H1 (cell line): ENCODE results near the gene SFTPB. TPM values are rescaled to one million over a fixed set of nuclear protein-coding genes. Genes with fewer than 3 reads are reported as not detected.
"Not testable (repeated sequence)": the region's sequence is repeated elsewhere in the genome, so short reads cannot be mapped to it uniquely, and the experiment has no call there.

Source experiments
- CTCF ChIA-PET: fragments of 300-600 bp; sonication (Branson Sonifier 250); formaldehyde crosslinking; loops from one replicate; lab custom pipeline; 2021; ENCODE audit not compliant: partially characterized antibody; lab: Charles Lee
- POLR2A ChIA-PET: fragments of 300-600 bp; sonication (Branson Sonifier 250); formaldehyde crosslinking; loops from one replicate; lab custom pipeline; 2021; ENCODE audit warnings: inconsistent platforms; ENCODE audit not compliant: partially characterized antibody; lab: Charles Lee
- DNase-seq, 2 experiments: peaks; one replicate each; pipeline versions ENCODE4 v3.0.0 to v3.0.0-alpha.2; 2010 to 2022; ENCODE audit warnings: low spot score in 2 of 2, low read depth in 1 of 2, mixed read lengths in 1 of 2
- FAIRE-seq: peaks from 2 replicates; lab custom pipeline; 2011; peaks lifted over from hg19 to GRCh38; lab: Jason Lieb, UNC
- H2AFZ ChIP-seq: 2 replicates; pipeline ENCODE4 v1.8.1; 2012; ENCODE audit warnings: low read length, inconsistent platforms
- H2AK5ac ChIP-seq: 2 replicates; pipeline ENCODE4 v1.6.1; 2013; ENCODE audit warnings: low read depth, low read length
- H2BK120ac ChIP-seq: replicated peaks from 2 replicates; pipeline ENCODE3; 2013; ENCODE audit warnings: low read depth, low read length, inconsistent platforms
- H2BK12ac ChIP-seq: 2 replicates; pipeline ENCODE4 v1.6.1; 2013; ENCODE audit warnings: low read depth, low read length
- H2BK15ac ChIP-seq: 2 replicates; pipeline ENCODE4 v1.6.1; 2013; ENCODE audit warnings: low read length
- H2BK20ac ChIP-seq: 2 replicates; pipeline ENCODE4 v1.6.1; 2013; ENCODE audit warnings: low read length
- H2BK5ac ChIP-seq: 2 replicates; pipeline ENCODE4 v1.6.1; 2013; ENCODE audit warnings: low read depth, low read length
- H3K14ac ChIP-seq: 2 replicates; pipeline ENCODE4 v1.6.1; 2013; ENCODE audit warnings: inconsistent platforms; ENCODE audit not compliant: insufficient read length
- H3K18ac ChIP-seq: 2 replicates; pipeline ENCODE4 v1.6.1; 2013; ENCODE audit warnings: low read length; ENCODE audit errors: extremely low read depth
- H3K23ac ChIP-seq: 2 replicates; pipeline ENCODE4 v1.6.1; 2013; ENCODE audit warnings: inconsistent platforms; ENCODE audit not compliant: insufficient read length
- H3K23me2 ChIP-seq: 2 replicates; pipeline ENCODE4 v1.6.1; 2013; ENCODE audit warnings: low read depth, low read length
- H3K27ac ChIP-seq: 2 replicates; pipeline ENCODE4 v1.6.1; 2011; ENCODE audit warnings: low read depth, low read length, inconsistent platforms
- H3K27me3 ChIP-seq, 4 experiments: replicated peaks in 1 of 4; 1 replicate in 1 of 4; 2 replicates in 3 of 4; pipeline versions ENCODE4 v1.6.1 to v1.8.1; 2011 to 2013; ENCODE audit warnings: low read length in 3 of 4, mild to moderate bottlenecking in 3 of 4, inconsistent platforms in 2 of 4, mixed read lengths in 2 of 4, moderate library complexity in 1 of 4; ENCODE audit not compliant: control insufficient read depth in 3 of 4, insufficient read depth in 3 of 4; ENCODE audit errors: extremely low read depth in 1 of 4
- H3K36me3 ChIP-seq, 4 experiments: 2 replicates each; pipeline versions ENCODE4 v1.6.1 to v1.8.1; 2011 to 2013; ENCODE audit warnings: mild to moderate bottlenecking in 4 of 4, low read length in 3 of 4, moderate library complexity in 2 of 4, control low read depth in 1 of 4, inconsistent platforms in 1 of 4; ENCODE audit not compliant: insufficient read depth in 4 of 4, control insufficient read depth in 2 of 4
- H3K4ac ChIP-seq: replicated peaks from 2 replicates; pipeline ENCODE3; 2013; ENCODE audit warnings: low read length, low read depth, mixed read lengths, inconsistent platforms; ENCODE audit not compliant: insufficient read length
- H3K4me1 ChIP-seq, 4 experiments: replicated peaks in 1 of 4; 1 replicate in 1 of 4; 2 replicates in 3 of 4; pipeline versions ENCODE4 v1.6.1 to v1.8.1; 2011 to 2013; ENCODE audit warnings: low read length in 3 of 4, inconsistent platforms in 2 of 4, mixed read lengths in 1 of 4; ENCODE audit not compliant: insufficient read depth in 4 of 4, control insufficient read depth in 3 of 4
- H3K4me2 ChIP-seq, 2 experiments: 2 replicates each; pipeline versions ENCODE4 v1.6.1 to v1.8.1; 2011 to 2013; ENCODE audit warnings: low read depth in 2 of 2, low read length in 2 of 2, control low read depth in 1 of 2, inconsistent platforms in 1 of 2, mild to moderate bottlenecking in 1 of 2; ENCODE audit not compliant: insufficient read depth in 1 of 2
- H3K4me3 ChIP-seq, 4 experiments: fragments of 200-600, 300-600 bp in 1 of 4; sonication (generic), shearing (Covaris generic), sonication (Bioruptor Twin) in 1 of 4; 2 replicates each; pipeline versions ENCODE4 v1.5.1 to v1.8.1; 2011 to 2016; ENCODE audit warnings: low read length in 4 of 4, low read depth in 3 of 4, control low read depth in 2 of 4, inconsistent platforms in 2 of 4, mild to moderate bottlenecking in 2 of 4, mixed read lengths in 1 of 4, moderate library complexity in 1 of 4; ENCODE audit not compliant: insufficient read depth in 2 of 4; ENCODE audit errors: extremely low read depth in 1 of 4
- H3K56ac ChIP-seq: replicated peaks from 2 replicates; pipeline ENCODE3; 2013; ENCODE audit warnings: low read depth, mild to moderate bottlenecking, mixed read lengths, low read length, inconsistent platforms; ENCODE audit not compliant: insufficient read length
- H3K79me1 ChIP-seq: 2 replicates; pipeline ENCODE4 v1.6.1; 2013; ENCODE audit warnings: low read depth, low read length, control low read depth
- H3K79me2 ChIP-seq, 2 experiments: 2 replicates each; pipeline versions ENCODE4 v1.6.1 to v1.8.1; 2012 to 2013; ENCODE audit warnings: low read length in 2 of 2, mild to moderate bottlenecking in 2 of 2, inconsistent platforms in 1 of 2; ENCODE audit not compliant: insufficient read depth in 2 of 2, control insufficient read depth in 1 of 2
- H3K9ac ChIP-seq, 4 experiments: replicated peaks in 1 of 4; 1 replicate in 1 of 4; 2 replicates in 3 of 4; pipeline versions ENCODE4 v1.6.1 to v1.8.1; 2011 to 2013; ENCODE audit warnings: low read depth in 3 of 4, low read length in 3 of 4, control low read depth in 2 of 4, mild to moderate bottlenecking in 2 of 4, moderate library complexity in 2 of 4, inconsistent platforms in 1 of 4; ENCODE audit errors: extremely low read depth in 1 of 4
- H3K9me3 ChIP-seq, 2 experiments: 2 replicates each; pipeline versions ENCODE4 v1.6.1 to v1.8.1; 2012 to 2013; ENCODE audit warnings: mild to moderate bottlenecking in 2 of 2, moderate library complexity in 2 of 2, control low read depth in 1 of 2, inconsistent platforms in 1 of 2, low read depth in 1 of 2, low read length in 1 of 2, mixed read lengths in 1 of 2; ENCODE audit not compliant: insufficient read depth in 2 of 2
- H4K20me1 ChIP-seq, 2 experiments: replicated peaks in 1 of 2; 2 replicates each; pipeline versions ENCODE3 to v1.8.1; 2011 to 2013; ENCODE audit warnings: inconsistent platforms in 2 of 2, low read length in 2 of 2, mild to moderate bottlenecking in 1 of 2; ENCODE audit not compliant: insufficient read depth in 2 of 2, control insufficient read depth in 1 of 2
- H4K5ac ChIP-seq: 2 replicates; pipeline ENCODE4 v1.6.1; 2013; ENCODE audit warnings: low read length, low read depth, mixed read lengths, inconsistent platforms; ENCODE audit not compliant: insufficient read length
- H4K8ac ChIP-seq: 2 replicates; pipeline ENCODE4 v1.8.0; 2013; ENCODE audit warnings: mild to moderate bottlenecking, moderate library complexity, low read length, inconsistent platforms; ENCODE audit not compliant: insufficient read depth; ENCODE audit errors: extremely low read depth
- H4K91ac ChIP-seq: replicated peaks from 2 replicates; pipeline ENCODE3; 2013; ENCODE audit warnings: low read length, mixed read lengths, inconsistent platforms; ENCODE audit not compliant: insufficient read length
- WGBS, 2 experiments: shearing (Covaris generic) in 1 of 2; methylation state at CpG; one replicate each; pipeline versions ENCODE4 v1.1.6 to v1.1.7; 2013 to 2015; ENCODE audit warnings: low lambda C conversion rate in 2 of 2, mixed read lengths in 2 of 2, inconsistent platforms in 1 of 2, low coverage in 1 of 2, missing lambda C conversion rate in 1 of 2; ENCODE audit not compliant: insufficient replicate concordance in 2 of 2, insufficient coverage in 1 of 2, insufficient read length in 1 of 2; ENCODE audit errors: extremely low coverage in 1 of 2, missing lambda C conversion rate in 1 of 2; 5-methylcytosine and 5-hydroxymethylcytosine counted together
- polyA plus RNA-seq, 7 experiments: library from polyadenylated mRNA; depleted of rRNA in 3 of 7; stranded (reverse) in 5 of 7; unstranded in 2 of 7; fragments of >200 nt in 5 of 7; fragments of 200-250 nt in 2 of 7; gene quantifications; 1 replicate in 5 of 7; 2 replicates in 1 of 7; 4 replicates in 1 of 7; pipeline versions ENCODE4 v1.2.1 to v1.2.3, GENCODE V29; 2011 to 2013; ENCODE audit warnings: missing spikeins in 2 of 7, mixed read lengths in 2 of 7
- total RNA-seq: library from RNA; stranded (reverse); fragmentation: NEBNext Ultra II Directional; extraction: Animal tissue kit (Norgen Biotek cat#: 25700); gene quantifications from 2 replicates; pipeline ENCODE4 v1.2.1, GENCODE V29; 2021

The SFTPB gene
- total and polyA plus RNA-seq, 2 of the 8 experiments (the other 6 are each of a cell fraction or from before 2014, with no cell fraction given): not detected

- H3K18ac ChIP-seq, H3K4ac ChIP-seq, H4K20me1 ChIP-seq, H2BK20ac ChIP-seq, H4K8ac ChIP-seq, H3K9me3 ChIP-seq, H3K4me1 ChIP-seq, H4K91ac ChIP-seq, H2BK120ac ChIP-seq, H3K27ac ChIP-seq, H3K36me3 ChIP-seq, H3K4me3 ChIP-seq, H3K4me2 ChIP-seq, H2BK12ac ChIP-seq, H3K27me3 ChIP-seq, H3K14ac ChIP-seq, H4K5ac ChIP-seq, H2AFZ ChIP-seq, H3K79me1 ChIP-seq, H3K79me2 ChIP-seq, H2BK15ac ChIP-seq, H3K56ac ChIP-seq, H3K23me2 ChIP-seq, H3K23ac ChIP-seq, H2AK5ac ChIP-seq, FAIRE-seq, H3K9ac ChIP-seq, H2BK5ac ChIP-seq, DNase-seq: not testable (repeated sequence)
- WGBS, 2 experiments: 92% methylated on average over 11 of the region's 11 CpGs; no CpG with 5 or more reads in 1 of the 2 experiments
- POLR2A ChIA-PET: interaction anchor here (1.2 to 2.6 kb wide), 2 partner anchors 14 to 152 kb away, joined by 3 to 9 read pairs; no protein-coding TSS in a partner anchor
- CTCF ChIA-PET: interaction anchor here (0.6 to 5.8 kb wide), 12 partner anchors 11 to 181 kb away, joined by 3 to 38 read pairs (median 3); no protein-coding TSS in a partner anchor
These were observed 7.7 kb downstream of the SFTPB start for GRCh38 chr2:85660301-85660700.
